Natural killer cell (primary cell): ENCODE results near the gene NRXN3. TPM values are rescaled to one million over a fixed set of nuclear protein-coding genes. Genes with fewer than 3 reads are reported as not detected.

Experiments
- ATAC-seq, 3 donors: fragments of 150-1000 bp in 2 of 3; fragments of 200-7000 bp in 1 of 3; cut with Tn5 transposase; 1 replicate in 1 of 3; 2 replicates in 2 of 3; pipeline ENCODE4 v1.10.0; 2021; ENCODE audit warnings: mild to moderate bottlenecking in 2 of 3, moderate library complexity in 2 of 3
- DNase-seq, 2 donors: peaks; one replicate each; pipeline versions ENCODE4 v3.0.0 to v3.0.0-alpha.2; 2013 to 2021; ENCODE audit warnings: mixed read lengths in 1 of 2
- H3K27ac ChIP-seq: one replicate; pipeline ENCODE4 v1.5.1; 2013; ENCODE audit warnings: mild to moderate bottlenecking, low read length
- H3K27me3 ChIP-seq: one replicate; pipeline ENCODE4 v1.6.1; 2013; ENCODE audit warnings: low read length; ENCODE audit not compliant: control insufficient read depth, insufficient read depth
- H3K36me3 ChIP-seq: one replicate; pipeline ENCODE4 v1.6.1; 2013; ENCODE audit warnings: low read length; ENCODE audit not compliant: control insufficient read depth, insufficient read depth
- H3K4me1 ChIP-seq: one replicate; pipeline ENCODE4 v1.6.1; 2013; ENCODE audit warnings: low read length; ENCODE audit not compliant: control insufficient read depth, insufficient read depth
- H3K4me3 ChIP-seq: one replicate; pipeline ENCODE4 v1.5.1; 2013; ENCODE audit warnings: low read length
- H3K9me3 ChIP-seq: one replicate; pipeline ENCODE4 v1.6.1; 2013; ENCODE audit warnings: low read length; ENCODE audit not compliant: control insufficient read depth, insufficient read depth
- H3K27ac Mint-ChIP-seq, 2 donors: one replicate each; pipeline ENCODE4 v1.8.0; 2022; ENCODE audit warnings: mild to moderate bottlenecking in 2 of 2, mixed read lengths in 2 of 2, moderate library complexity in 1 of 2
- H3K27me3 Mint-ChIP-seq, 2 donors: one replicate each; pipeline ENCODE4 v1.8.0; 2022; ENCODE audit warnings: low read depth in 2 of 2, mixed read lengths in 2 of 2
- H3K36me3 Mint-ChIP-seq: one replicate; pipeline ENCODE4 v1.8.0; 2022; ENCODE audit warnings: mixed read lengths
- H3K4me1 Mint-ChIP-seq, 2 donors: one replicate each; pipeline ENCODE4 v1.8.0; 2022; ENCODE audit warnings: mixed read lengths in 2 of 2
- H3K4me3 Mint-ChIP-seq: one replicate; pipeline ENCODE4 v1.8.0; 2022; ENCODE audit warnings: mild to moderate bottlenecking, moderate library complexity, mixed read lengths
- H3K9me3 Mint-ChIP-seq, 2 donors: one replicate each; pipeline ENCODE4 v1.8.0; 2022; ENCODE audit warnings: mixed read lengths in 2 of 2
- CTCF ChIP-seq: fragments of 200-600 bp; IDR thresholded peaks from one replicate; pipeline ENCODE4 v1.8.0; 2022; ENCODE audit warnings: antibody characterized with exemption
- WGBS: methylation state at CpG from one replicate; pipeline ENCODE4 v1.1.7; 2013; ENCODE audit warnings: missing lambda C conversion rate; ENCODE audit not compliant: insufficient coverage; 5-methylcytosine and 5-hydroxymethylcytosine counted together
- intact Hi-C: fragments of 100-400 bp; cut with micrococcal nuclease; formaldehyde crosslinking; loops from one replicate; pipeline ENCODE4 v1.14.2; 2022
- total RNA-seq, 4 donors: library from RNA; stranded (reverse); fragments of 120-200 nt in 1 of 4; gene quantifications; one replicate each; pipeline versions ENCODE4 v1.2.3 to v1.2.4, GENCODE V29; 2013 to 2022

Gene NRXN3
- total RNA-seq, 3 donors from 2014 or later (not counting 1 experiment from before 2014, with no cell fraction given), result not detected

GRCh38 chr14:78455896-78456435 lies 285.8 kb downstream of the NRXN3 start:
- no peaks in the 10 kb centered on the region for H3K27me3 ChIP-seq
- Mint-ChIP-seq H3K4me1 (no peaks in the 10 kb centered on the region), H3K4me3 (no peak overlapping the region), H3K27me3 (no peaks in the 10 kb centered on the region), H3K27ac (no peak overlapping the region), H3K9me3 (peaks cover 0 to 2% of the 10 kb centered on the region in 2 donors), H3K36me3 (no peaks in the 10 kb centered on the region)
- H3K9me3 ChIP-seq, result no peaks in the 10 kb centered on the region
- no peak overlapping the region for H3K27ac ChIP-seq
- H3K36me3 ChIP-seq, result no peaks in the 10 kb centered on the region
- no peak for TF ChIP-seq CTCF
- DNase-seq (no peak), ATAC-seq (no peak)
- H3K4me3 ChIP-seq, result no peak overlapping the region
- WGBS, result 51% methylated on average over 6 of the region's 6 CpGs
- no peaks in the 10 kb centered on the region for H3K4me1 ChIP-seq
- intact Hi-C loops, result no loop called here

- Histone ChIP-seq H3K4me1 (no peaks in the 10 kb centered on the region), H3K4me3 (no peak overlapping the region), H3K27ac (no peak overlapping the region), H3K36me3 (no peaks in the 10 kb centered on the region), H3K27me3 (no peaks in the 10 kb centered on the region), H3K9me3 (no peaks in the 10 kb centered on the region)
- DNase-seq (no peak), ATAC-seq (no peak)
- H3K4me1 Mint-ChIP-seq, result no peaks in the 10 kb centered on the region
- intact Hi-C loops, result no loop called here
- H3K27me3 Mint-ChIP-seq, result no peaks in the 10 kb centered on the region
- no peaks in the 10 kb centered on the region for H3K36me3 Mint-ChIP-seq
- TF ChIP-seq CTCF, result no peak
- peaks cover 2 to 4% of the 10 kb centered on the region in 2 donors for H3K9me3 Mint-ChIP-seq
- H3K27ac Mint-ChIP-seq, result no peak overlapping the region
- H3K4me3 Mint-ChIP-seq, result no peak overlapping the region
Observed at GRCh38 chr14:78469947-78470346, 299.8 kb downstream of the NRXN3 start.

GRCh38 chr14:78479127-78479780 lies 309.1 kb downstream of the NRXN3 start:
- no peaks in the 10 kb centered on the region for H3K27me3 ChIP-seq
- peaks cover 0 to 2% of the 10 kb centered on the region in 2 donors for H3K9me3 Mint-ChIP-seq
- no peaks in the 10 kb centered on the region for H3K36me3 ChIP-seq
- no peak overlapping the region for H3K27ac Mint-ChIP-seq
- H3K27me3 Mint-ChIP-seq, result peaks cover 2 to 8% of the 10 kb centered on the region in 2 donors
- H3K27ac ChIP-seq, result no peak overlapping the region
- no peak overlapping the region for H3K4me3 Mint-ChIP-seq
- no peaks in the 10 kb centered on the region for H3K36me3 Mint-ChIP-seq
- ATAC-seq, result no peak
- 84% methylated on average over 4 of the region's 5 CpGs for WGBS
- TF ChIP-seq CTCF, result no peak
- no peaks in the 10 kb centered on the region for H3K4me1 Mint-ChIP-seq
- intact Hi-C loops, result no loop called here
- H3K4me3 ChIP-seq, result no peak overlapping the region
- H3K9me3 ChIP-seq, result no peaks in the 10 kb centered on the region
- DNase-seq, result no peak
- no peaks in the 10 kb centered on the region for H3K4me1 ChIP-seq

- H3K27me3 Mint-ChIP-seq, result peaks cover 2 to 8% of the 10 kb centered on the region in 2 donors
- 40% methylated on average over 2 of the region's 2 CpGs for WGBS
- DNase-seq (no peak), ATAC-seq (no peak)
- no peaks in the 10 kb centered on the region for H3K4me1 ChIP-seq
- intact Hi-C loops, result no loop called here
- no peak overlapping the region for H3K4me3 ChIP-seq
- H3K27me3 ChIP-seq, result no peaks in the 10 kb centered on the region
- no peak overlapping the region for H3K27ac ChIP-seq
- H3K36me3 Mint-ChIP-seq, result no peaks in the 10 kb centered on the region
- no peaks in the 10 kb centered on the region for H3K9me3 Mint-ChIP-seq
- no peak overlapping the region for H3K4me3 Mint-ChIP-seq
- no peaks in the 10 kb centered on the region for H3K4me1 Mint-ChIP-seq
- no peaks in the 10 kb centered on the region for H3K9me3 ChIP-seq
- H3K27ac Mint-ChIP-seq, result no peak overlapping the region
- no peaks in the 10 kb centered on the region for H3K36me3 ChIP-seq
- TF ChIP-seq CTCF, result no peak
Observed at GRCh38 chr14:78484028-78484427, 313.9 kb downstream of the NRXN3 start.
